Measurements from ENCODE around the gene SALL2.

Gene SALL2

GRCh38 chr14:21527318-21527679 lies 1.2 kb upstream of the SALL2 start:
- no peak for DNase-seq

- no peak for DNase-seq
Observed at GRCh38 chr14:21526672-21527317, 649 bp upstream of the SALL2 start.

GRCh38 chr14:21525571-21525961 lies 580 bp downstream of the SALL2 start:
- peak; percentile 13 for DNase-seq

GRCh38 chr14:21524575-21525490 lies 1.3 kb downstream of the SALL2 start:
- no peak for DNase-seq

GRCh38 chr14:21523203-21523602 lies 2.9 kb downstream of the SALL2 start:
- DNase-seq: no peak

- peak; percentile 82 for DNase-seq
Observed at GRCh38 chr14:21521501-21521900, 4.6 kb downstream of the SALL2 start.

GRCh38 chr14:21520767-21521166 lies 5.4 kb downstream of the SALL2 start:
- no peak for DNase-seq

GRCh38 chr14:21518725-21519124 lies 7.4 kb downstream of the SALL2 start:
- DNase-seq: no peak

GRCh38 chr14:21514341-21514740 lies 11.8 kb downstream of the SALL2 start:
- DNase-seq: no peak

- peak; percentile 99 for DNase-seq
Observed at GRCh38 chr14:21510735-21511657, 15.2 kb downstream of the SALL2 start, which contains the start of gene METTL3. Gene METTL3, minus strand, starts transcription at chr14:21511340. Its CDS starts 117 bp downstream, at chr14:21511223.

GRCh38 chr14:21509432-21510143 lies 16.6 kb downstream of the SALL2 start:
- DNase-seq: no peak

- no peak for DNase-seq
Observed at GRCh38 chr14:21506557-21506956, 19.6 kb downstream of the SALL2 start.

GRCh38 chr14:21505012-21505553 lies 21.1 kb downstream of the SALL2 start:
- DNase-seq: no peak

- DNase-seq: no peak
Observed at GRCh38 chr14:21503376-21503775, 22.8 kb downstream of the SALL2 start.

- DNase-seq: no peak
Observed at GRCh38 chr14:21501568-21501967, 24.6 kb downstream of the SALL2 start.

GRCh38 chr14:21498540-21499526 lies 27.3 kb downstream of the SALL2 start:
- peak; percentile 46 for DNase-seq

GRCh38 chr14:21496453-21496852 lies 29.7 kb downstream of the SALL2 start:
- no peak for DNase-seq

- peak; percentile 52 for DNase-seq
Observed at GRCh38 chr14:21494902-21495762, 31.0 kb downstream of the SALL2 start.

- peak; percentile 78 for DNase-seq
Observed at GRCh38 chr14:21486640-21487087, 39.5 kb downstream of the SALL2 start.
